Mesendoderm (in vitro differentiated cells): ENCODE data around the gene RTL9. TPM values are rescaled to one million over a fixed set of nuclear protein-coding genes. Genes with fewer than 3 reads are reported as not detected.

Experiments
- DNase-seq: peaks from one replicate; pipeline ENCODE4 v3.0.0; 2013
- H2AK5ac ChIP-seq: 2 replicates; pipeline ENCODE4 v1.6.1; 2013; ENCODE audit warnings: low read length, inconsistent platforms
- H2BK120ac ChIP-seq: 2 replicates; pipeline ENCODE4 v1.6.1; 2013; ENCODE audit warnings: low read depth, mild to moderate bottlenecking, low read length, moderate library complexity, mixed read lengths
- H2BK15ac ChIP-seq: replicated peaks from 2 replicates; pipeline ENCODE4 v1.6.1; 2013; ENCODE audit warnings: low read depth, mild to moderate bottlenecking, moderate library complexity
- H2BK5ac ChIP-seq: 2 replicates; pipeline ENCODE4 v1.6.1; 2013; ENCODE audit warnings: low read length, inconsistent platforms
- H3K18ac ChIP-seq: 2 replicates; pipeline ENCODE4 v1.6.1; 2013; ENCODE audit warnings: mild to moderate bottlenecking, low read length, mixed read lengths
- H3K23ac ChIP-seq: one replicate; pipeline ENCODE4 v1.6.1; 2013; ENCODE audit warnings: low read length
- H3K27ac ChIP-seq: 2 replicates; pipeline ENCODE4 v1.5.1; 2013; ENCODE audit warnings: low read depth, mild to moderate bottlenecking, inconsistent platforms, low read length, moderate library complexity
- H3K27me3 ChIP-seq: 2 replicates; pipeline ENCODE4 v1.6.1; 2013; ENCODE audit warnings: low read length, control low read depth, mild to moderate bottlenecking, inconsistent platforms; ENCODE audit not compliant: insufficient read depth, poor library complexity
- H3K36me3 ChIP-seq: 2 replicates; pipeline ENCODE4 v1.6.1; 2013; ENCODE audit warnings: low read length, inconsistent platforms; ENCODE audit not compliant: control insufficient read depth, insufficient read depth
- H3K4ac ChIP-seq: one replicate; pipeline ENCODE4 v1.6.1; 2013; ENCODE audit warnings: low read depth, mild to moderate bottlenecking, low read length, moderate library complexity
- H3K4me1 ChIP-seq: 2 replicates; pipeline ENCODE4 v1.6.1; 2013; ENCODE audit warnings: low read depth, low read length, inconsistent platforms; ENCODE audit not compliant: control insufficient read depth
- H3K4me2 ChIP-seq: 2 replicates; pipeline ENCODE4 v1.6.1; 2013; ENCODE audit warnings: low read length
- H3K4me3 ChIP-seq: 2 replicates; pipeline ENCODE4 v1.5.1; 2013; ENCODE audit warnings: mild to moderate bottlenecking, low read length
- H3K56ac ChIP-seq: one replicate; pipeline ENCODE4 v1.6.1; 2013; ENCODE audit warnings: low read length
- H3K79me1 ChIP-seq: 2 replicates; pipeline ENCODE4 v1.6.1; 2013; ENCODE audit warnings: low read length, inconsistent platforms
- H3K79me2 ChIP-seq: 2 replicates; pipeline ENCODE4 v1.6.1; 2013; ENCODE audit warnings: mild to moderate bottlenecking, low read length; ENCODE audit not compliant: control insufficient read depth, insufficient read depth
- H3K9ac ChIP-seq: 2 replicates; pipeline ENCODE4 v1.6.1; 2013; ENCODE audit warnings: low read length, inconsistent platforms
- H4K5ac ChIP-seq: one replicate; pipeline ENCODE4 v1.6.1; 2013; ENCODE audit warnings: low read length
- H4K8ac ChIP-seq: one replicate; pipeline ENCODE4 v1.6.1; 2013; ENCODE audit warnings: low read depth, mild to moderate bottlenecking, control low read depth, low read length, moderate library complexity
- WGBS: extraction: QIAGEN DNeasy Blood & Tissue Kit; methylation state at CpG from one replicate; pipeline ENCODE4 v1.1.7; 2013; ENCODE audit warnings: low lambda C conversion rate, missing lambda C conversion rate; ENCODE audit not compliant: insufficient coverage; ENCODE audit errors: extremely low coverage; 5-methylcytosine and 5-hydroxymethylcytosine counted together
- small RNA-seq: library from polyadenylated mRNA; stranded (forward); fragments of <200 nt; extraction: miRNeasy Mini kit (QIAGEN cat#:217004); gene quantifications from one replicate; pipeline ENCODE3, GENCODE V24; 2013; ENCODE audit not compliant: insufficient read depth

RTL9 gene

GRCh38 chrX:110407910-110408545 is 49.4 kb downstream of the RTL9 start:
- DNase-seq: peak; percentile 66
- no CpG with 5 or more reads among the region's 5 CpGs for WGBS
- H3K56ac ChIP-seq: no peak overlapping the region

More at GRCh38 chrX:110407910-110408545, 49.4 kb downstream of the RTL9 start:
- Histone ChIP-seq H4K8ac (no peak overlapping the region), H2BK15ac (no peak overlapping the region), H3K79me1 (no peaks in the 10 kb centered on the region), H2BK5ac (no peak overlapping the region), H3K27ac (no peak overlapping the region), H3K18ac (no peak overlapping the region), H3K36me3 (no peaks in the 10 kb centered on the region), H3K4me3 (no peak overlapping the region), H3K4me2 (no peak overlapping the region), H3K79me2 (no peaks in the 10 kb centered on the region), H3K23ac (no peak overlapping the region), H4K5ac (no peak overlapping the region), H2BK120ac (no peak overlapping the region), H3K4me1 (no peaks in the 10 kb centered on the region), H3K4ac (no peak overlapping the region), H3K27me3 (no peaks in the 10 kb centered on the region), H3K9ac (no peak overlapping the region), H2AK5ac (no peak overlapping the region)

Small RNAs within 50 kb of the gene (small RNA-seq; reads per million reads assigned to genes)
- gene GNG5P2: not detected
